GM19467 (cell line): ENCODE measurements around the gene AGL.
"Not testable (repeated sequence)": the region's sequence is repeated elsewhere in the genome, so short reads cannot be mapped to it uniquely, and the experiment has no call there.

ENCODE experiments used
- ATAC-seq: cut with Tn5 transposase; IDR thresholded peaks from one replicate; pipeline ENCODE4 v1.9.1; 2021; ENCODE audit warnings: mild to moderate bottlenecking, moderate library complexity; ENCODE audit not compliant: unreplicated experiment

Gene AGL

GRCh38 chr1:99935534-99935933 lies 85.4 kb downstream of the AGL start:
- no peak for ATAC-seq

GRCh38 chr1:99936071-99936470 lies 85.9 kb downstream of the AGL start:
- ATAC-seq: no peak

GRCh38 chr1:99942723-99943122 lies 92.6 kb downstream of the AGL start:
- no peak for ATAC-seq

- ATAC-seq: no peak
Observed at GRCh38 chr1:99943223-99943794, 93.1 kb downstream of the AGL start.

DNA sequence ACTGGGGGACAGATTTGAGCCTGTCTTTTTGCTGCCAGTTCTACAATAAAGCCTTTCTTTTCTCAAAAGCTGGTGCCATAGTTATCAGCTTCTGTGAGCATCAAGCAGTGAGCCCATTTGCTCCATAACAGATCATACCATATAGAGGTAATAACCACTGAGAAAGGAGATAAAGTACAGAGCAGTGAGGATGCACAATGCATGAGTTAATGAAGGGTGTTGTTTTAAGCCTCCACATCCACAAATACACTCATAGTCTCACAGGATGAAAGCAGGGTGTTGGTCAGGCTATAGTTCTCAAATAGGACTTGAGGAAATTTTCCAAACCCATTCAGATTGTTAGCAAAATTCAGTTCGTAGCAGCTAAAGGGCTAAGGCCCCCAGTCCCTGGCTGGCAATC lies 94.0 kb downstream of the AGL start:
- ATAC-seq: no peak

GRCh38 chr1:99945174-99945573 lies 95.0 kb downstream of the AGL start:
- ATAC-seq: no peak

GRCh38 chr1:99950486-99950885 lies 100.3 kb downstream of the AGL start:
- no peak for ATAC-seq

GRCh38 chr1:99952522-99952921 lies 102.4 kb downstream of the AGL start:
- no peak for ATAC-seq

DNA sequence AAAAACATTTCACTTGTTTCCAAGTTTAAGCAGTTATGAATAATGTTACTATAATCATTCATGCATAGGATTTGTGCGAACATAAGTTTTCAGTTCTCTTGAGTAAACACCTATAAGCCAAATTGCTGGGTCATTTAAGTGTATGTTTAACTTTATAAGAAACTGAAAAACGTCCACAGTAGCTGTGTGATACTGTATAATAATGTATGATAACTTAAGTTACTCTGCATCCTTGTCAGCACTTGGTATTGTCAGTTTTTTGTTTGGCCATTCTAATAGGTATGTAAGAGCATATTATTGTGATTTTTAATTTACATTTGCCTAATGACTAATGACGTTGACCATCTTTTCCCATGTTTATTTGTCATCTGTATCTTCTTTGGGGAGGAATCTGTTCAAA lies 105.2 kb downstream of the AGL start:
- ATAC-seq: no peak

DNA sequence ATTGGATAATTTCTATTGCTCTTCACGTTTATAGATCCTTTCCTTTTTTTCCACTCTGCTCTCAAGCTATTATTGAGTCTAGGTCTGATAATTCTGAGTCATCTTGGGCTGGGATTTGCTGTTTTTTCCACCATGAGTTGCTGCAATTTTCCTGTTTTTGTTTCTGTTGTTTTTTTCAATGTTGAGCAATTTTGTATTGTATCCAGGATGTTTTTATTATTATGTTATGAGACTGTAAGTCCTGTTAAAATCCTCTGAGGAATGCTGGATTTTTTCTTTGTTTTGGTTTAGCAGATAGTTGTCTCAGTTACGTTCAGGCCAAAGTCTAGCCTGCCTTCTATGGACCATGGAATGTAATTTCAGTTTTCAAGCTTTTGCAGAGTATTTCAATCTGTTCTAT lies 106.6 kb downstream of the AGL start:
- ATAC-seq: no peak

GRCh38 chr1:99957818-99958217 lies 107.7 kb downstream of the AGL start:
- no peak for ATAC-seq

GRCh38 chr1:99959189-99959705 lies 109.1 kb downstream of the AGL start:
- not testable (repeated sequence) for ATAC-seq

GRCh38 chr1:99960260-99960659 lies 110.1 kb downstream of the AGL start:
- ATAC-seq: not testable (repeated sequence)

GRCh38 chr1:99963041-99963795 lies 113.1 kb downstream of the AGL start:
- ATAC-seq: no peak

DNA sequence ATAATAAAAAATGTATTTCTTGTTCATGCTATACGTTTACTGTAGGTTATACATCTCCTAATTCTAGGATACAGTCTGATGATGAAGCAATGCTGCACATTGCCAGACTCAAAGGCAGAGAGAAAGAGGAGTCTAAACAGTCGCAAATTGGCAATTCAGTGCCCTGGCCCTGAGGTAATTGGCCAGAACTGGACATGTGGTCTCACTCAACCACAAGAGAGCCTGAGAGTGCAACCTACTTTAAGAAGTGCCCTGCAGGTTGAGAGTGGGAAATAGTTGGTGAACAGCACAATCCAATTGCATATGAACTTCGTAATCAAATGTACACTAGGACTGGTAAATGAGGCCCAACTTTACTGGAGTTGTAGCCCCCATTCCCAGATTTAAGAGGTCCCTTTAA lies 114.6 kb downstream of the AGL start:
- no peak for ATAC-seq

DNA sequence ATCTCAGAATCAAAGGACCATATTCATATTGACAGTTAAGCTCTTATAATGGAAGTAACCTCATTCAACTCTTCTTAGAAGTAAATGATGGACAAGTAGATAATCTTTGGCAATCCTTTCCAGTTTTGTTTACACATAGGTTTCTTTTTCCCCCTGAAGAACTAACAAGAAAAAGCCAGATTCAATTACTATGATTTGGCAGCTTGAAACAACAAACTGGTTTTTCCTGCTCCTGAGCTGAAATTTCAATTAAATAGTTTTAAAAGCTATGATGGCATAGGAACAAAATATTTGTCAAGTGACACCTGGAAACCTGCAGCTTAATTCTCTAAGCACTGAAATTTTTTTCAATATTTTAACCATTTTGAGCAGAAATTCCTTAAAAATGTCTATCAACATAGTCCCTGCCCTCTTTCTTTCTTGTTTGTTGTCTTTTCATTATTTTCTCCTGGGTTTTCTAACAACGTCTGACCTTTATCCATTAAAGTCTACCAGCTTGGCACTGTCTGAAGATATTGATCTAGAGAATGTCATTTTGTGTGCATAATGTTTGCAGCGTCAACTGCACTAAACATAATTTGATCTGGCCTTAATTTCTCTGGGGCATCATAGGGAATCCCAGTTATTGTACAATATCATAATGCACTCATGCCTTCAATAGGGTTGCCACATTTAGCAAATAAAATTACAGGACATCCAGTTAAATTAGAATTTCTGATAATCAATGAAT lies 115.7 kb downstream of the AGL start:
- ATAC-seq: no peak

- ATAC-seq: no peak
Observed at GRCh38 chr1:99968214-99968613, 118.1 kb downstream of the AGL start.

DNA sequence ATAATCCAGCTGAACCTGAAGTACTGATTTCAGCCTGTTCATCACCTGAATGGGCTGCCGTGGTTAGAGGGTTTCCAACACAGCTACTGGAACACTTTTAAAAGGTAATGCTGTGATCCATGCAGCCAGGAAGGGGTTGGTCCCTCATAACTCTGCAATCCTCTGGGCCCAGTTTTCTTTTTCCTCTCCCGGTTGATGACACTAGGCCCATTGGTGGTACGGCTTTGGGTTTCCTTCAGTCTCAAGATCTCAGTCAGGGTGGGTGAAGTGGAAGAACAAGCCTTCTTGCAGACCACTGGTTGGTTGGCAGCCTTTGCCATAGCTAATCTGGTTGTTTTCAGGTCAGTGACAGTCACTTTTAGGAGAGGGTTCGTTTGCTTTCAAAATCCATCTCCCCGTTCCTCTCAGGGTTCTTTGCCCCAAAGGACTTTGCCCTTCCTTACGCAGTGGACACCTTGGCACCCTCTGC lies 119.1 kb downstream of the AGL start:
- ATAC-seq: peak; percentile 8

- peak; percentile 83 for ATAC-seq
Observed at GRCh38 chr1:99969729-99970621, 119.8 kb downstream of the AGL start, which contains the start of gene SLC35A3. TSS of gene SLC35A3 (plus strand) at chr1:99969996. CDS start at chr1:99993555, 23,559 bp downstream.

GRCh38 chr1:99970713-99971255 lies 120.6 kb downstream of the AGL start:
- ATAC-seq: no peak
